H9 (cell line): Measurements from ENCODE around the gene NRG3. TPM values are rescaled to one million over a fixed set of nuclear protein-coding genes. Genes with fewer than 3 reads are reported as not detected.

Experiments used
- DNase-seq: peaks from one replicate; pipeline ENCODE4 v3.0.0-alpha.2; 2017
- H2AFZ ChIP-seq: one replicate; pipeline ENCODE4 v1.6.1; 2013; ENCODE audit warnings: mild to moderate bottlenecking, low read length, control low read depth, moderate library complexity
- H2AK5ac ChIP-seq: 2 replicates; pipeline ENCODE4 v1.6.1; 2013; ENCODE audit warnings: low read length, control low read depth, mixed read lengths; ENCODE audit not compliant: insufficient read length
- H2BK120ac ChIP-seq: one replicate; pipeline ENCODE4 v1.6.1; 2013; ENCODE audit warnings: low read depth, mild to moderate bottlenecking, low read length, control low read depth, inconsistent platforms; ENCODE audit not compliant: poor library complexity, severe bottlenecking
- H2BK12ac ChIP-seq: 2 replicates; pipeline ENCODE4 v1.6.1; 2013; ENCODE audit warnings: low read length, control low read depth, mixed read lengths, low read depth; ENCODE audit not compliant: insufficient read length
- H2BK15ac ChIP-seq: 2 replicates; pipeline ENCODE4 v1.6.1; 2013; ENCODE audit warnings: low read depth, low read length, control low read depth
- H2BK20ac ChIP-seq: one replicate; pipeline ENCODE4 v1.6.1; 2013; ENCODE audit warnings: low read depth, mild to moderate bottlenecking, low read length, control low read depth, inconsistent platforms; ENCODE audit not compliant: poor library complexity, severe bottlenecking
- H2BK5ac ChIP-seq: 2 replicates; pipeline ENCODE4 v1.6.1; 2013; ENCODE audit warnings: low read length, control low read depth, mixed read lengths; ENCODE audit not compliant: insufficient read length
- H3K14ac ChIP-seq: 2 replicates; pipeline ENCODE4 v1.6.1; 2013; ENCODE audit warnings: low read length, control low read depth; ENCODE audit not compliant: insufficient read depth
- H3K18ac ChIP-seq: 2 replicates; pipeline ENCODE4 v1.6.1; 2013; ENCODE audit warnings: low read depth, mild to moderate bottlenecking, mixed read lengths, low read length, control low read depth; ENCODE audit not compliant: insufficient read length
- H3K23ac ChIP-seq: 2 replicates; pipeline ENCODE4 v1.6.1; 2013; ENCODE audit warnings: low read length, control low read depth, mixed read lengths, low read depth; ENCODE audit not compliant: insufficient read length
- H3K23me2 ChIP-seq: 2 replicates; pipeline ENCODE4 v1.6.1; 2013; ENCODE audit warnings: low read depth, mild to moderate bottlenecking, mixed read lengths, low read length, control low read depth; ENCODE audit not compliant: insufficient read length, poor library complexity, severe bottlenecking
- H3K27ac ChIP-seq: 2 replicates; pipeline ENCODE4 v1.5.1; 2013; ENCODE audit warnings: low read length, control low read depth, mixed read lengths, low read depth; ENCODE audit not compliant: insufficient read length
- H3K27me3 ChIP-seq: 2 replicates; pipeline ENCODE4 v1.6.1; 2013; ENCODE audit warnings: low read length, control low read depth, inconsistent platforms; ENCODE audit not compliant: insufficient read depth
- H3K4ac ChIP-seq: 2 replicates; pipeline ENCODE4 v1.6.1; 2013; ENCODE audit warnings: low read depth, mild to moderate bottlenecking, control low read depth, inconsistent platforms, low read length, moderate library complexity
- H3K4me1 ChIP-seq: 2 replicates; pipeline ENCODE4 v1.6.1; 2013; ENCODE audit warnings: low read length, control low read depth, inconsistent platforms; ENCODE audit not compliant: insufficient read depth
- H3K4me2 ChIP-seq: 2 replicates; pipeline ENCODE4 v1.6.1; 2013; ENCODE audit warnings: low read length, control low read depth, mixed read lengths; ENCODE audit not compliant: insufficient read length, insufficient read depth
- H3K56ac ChIP-seq: 2 replicates; pipeline ENCODE4 v1.6.1; 2013; ENCODE audit warnings: low read depth, mild to moderate bottlenecking, mixed read lengths, low read length, control low read depth; ENCODE audit not compliant: insufficient read length
- H3K79me1 ChIP-seq: 2 replicates; pipeline ENCODE4 v1.6.1; 2013; ENCODE audit warnings: low read depth, mild to moderate bottlenecking, moderate library complexity, low read length, control low read depth, inconsistent platforms; ENCODE audit not compliant: insufficient read depth, poor library complexity, severe bottlenecking
- H3K79me2 ChIP-seq: 2 replicates; pipeline ENCODE4 v1.6.1; 2013; ENCODE audit warnings: low read length, control low read depth, inconsistent platforms; ENCODE audit not compliant: insufficient read depth
- H3K9ac ChIP-seq: 2 replicates; pipeline ENCODE4 v1.6.1; 2013; ENCODE audit warnings: low read length, control low read depth, mixed read lengths; ENCODE audit not compliant: insufficient read length; ENCODE audit errors: extremely low read depth
- H3K9me3 ChIP-seq: one replicate; pipeline ENCODE4 v1.6.1; 2013; ENCODE audit warnings: low read depth, low read length, inconsistent platforms; ENCODE audit not compliant: control insufficient read depth
- H3T11ph ChIP-seq: one replicate; pipeline ENCODE4 v1.6.1; 2013; ENCODE audit warnings: mild to moderate bottlenecking, low read length, control low read depth, inconsistent platforms
- H4K20me1 ChIP-seq: one replicate; pipeline ENCODE4 v1.6.1; 2013; ENCODE audit not compliant: control insufficient read depth, insufficient read length, insufficient read depth
- H4K5ac ChIP-seq: 2 replicates; pipeline ENCODE4 v1.6.1; 2013; ENCODE audit warnings: low read depth, mild to moderate bottlenecking, mixed read lengths, low read length, control low read depth; ENCODE audit not compliant: insufficient read length
- H4K8ac ChIP-seq: replicated peaks from 2 replicates; pipeline ENCODE4 v1.6.1; 2013; ENCODE audit warnings: low read length, control low read depth, mixed read lengths, low read depth; ENCODE audit not compliant: insufficient read length
- H4K91ac ChIP-seq: 2 replicates; pipeline ENCODE4 v1.6.1; 2013; ENCODE audit warnings: low read depth, mild to moderate bottlenecking, moderate library complexity, mixed read lengths, low read length, control low read depth; ENCODE audit not compliant: insufficient read length
- H3K27ac Mint-ChIP-seq, 3 experiments: 2 replicates in 2 of 3; 3 replicates in 1 of 3; pipeline ENCODE4 v1.8.0; 2020 to 2021; ENCODE audit warnings: mixed read lengths in 3 of 3, mild to moderate bottlenecking in 1 of 3, moderate library complexity in 1 of 3
- H3K27me3 Mint-ChIP-seq: 2 replicates; pipeline ENCODE4 v1.8.0; 2021; ENCODE audit warnings: low read depth, mild to moderate bottlenecking, moderate library complexity, mixed read lengths
- H3K36me3 Mint-ChIP-seq, 3 experiments: 2 replicates in 2 of 3; 3 replicates in 1 of 3; pipeline ENCODE4 v1.8.0; 2020 to 2021; ENCODE audit warnings: low read depth in 3 of 3, mixed read lengths in 3 of 3; ENCODE audit not compliant: insufficient read depth in 1 of 3
- H3K4me1 Mint-ChIP-seq, 2 experiments: 2 replicates each; pipeline ENCODE4 v1.8.0; 2020; ENCODE audit warnings: mixed read lengths in 2 of 2
- H3K4me3 Mint-ChIP-seq, 2 experiments: 2 replicates in 1 of 2; 3 replicates in 1 of 2; pipeline ENCODE4 v1.8.0; 2020 to 2021; ENCODE audit warnings: mild to moderate bottlenecking in 2 of 2, mixed read lengths in 2 of 2, moderate library complexity in 1 of 2
- H3K9me3 Mint-ChIP-seq, 2 experiments: 2 replicates in 1 of 2; 3 replicates in 1 of 2; pipeline ENCODE4 v1.8.0; 2020; ENCODE audit warnings: mild to moderate bottlenecking in 2 of 2, mixed read lengths in 2 of 2, moderate library complexity in 1 of 2
- WGBS: extraction: QIAGEN DNeasy Blood & Tissue Kit; methylation state at CpG from one replicate; pipeline ENCODE4 v1.1.7; 2013; ENCODE audit warnings: missing lambda C conversion rate, low lambda C conversion rate, mixed read lengths; ENCODE audit not compliant: insufficient read length; ENCODE audit errors: extremely low coverage; 5-methylcytosine and 5-hydroxymethylcytosine counted together
- total RNA-seq: library from RNA; stranded (reverse); gene quantifications from 2 replicates; pipeline ENCODE4 v1.2.1, GENCODE V29; 2021
- TF ChIP-seq, protein P1 (sequence below): fragments of 200-600 bp; sonication (generic); conservative IDR thresholded peaks from 3 replicates; pipeline ENCODE4 v1.8.0; 2021; ENCODE audit warnings: antibody characterized with exemption, mild to moderate bottlenecking

The NRG3 gene
- total RNA-seq, 1 experiment from 2014 or later = 1.6 TPM

DNA sequence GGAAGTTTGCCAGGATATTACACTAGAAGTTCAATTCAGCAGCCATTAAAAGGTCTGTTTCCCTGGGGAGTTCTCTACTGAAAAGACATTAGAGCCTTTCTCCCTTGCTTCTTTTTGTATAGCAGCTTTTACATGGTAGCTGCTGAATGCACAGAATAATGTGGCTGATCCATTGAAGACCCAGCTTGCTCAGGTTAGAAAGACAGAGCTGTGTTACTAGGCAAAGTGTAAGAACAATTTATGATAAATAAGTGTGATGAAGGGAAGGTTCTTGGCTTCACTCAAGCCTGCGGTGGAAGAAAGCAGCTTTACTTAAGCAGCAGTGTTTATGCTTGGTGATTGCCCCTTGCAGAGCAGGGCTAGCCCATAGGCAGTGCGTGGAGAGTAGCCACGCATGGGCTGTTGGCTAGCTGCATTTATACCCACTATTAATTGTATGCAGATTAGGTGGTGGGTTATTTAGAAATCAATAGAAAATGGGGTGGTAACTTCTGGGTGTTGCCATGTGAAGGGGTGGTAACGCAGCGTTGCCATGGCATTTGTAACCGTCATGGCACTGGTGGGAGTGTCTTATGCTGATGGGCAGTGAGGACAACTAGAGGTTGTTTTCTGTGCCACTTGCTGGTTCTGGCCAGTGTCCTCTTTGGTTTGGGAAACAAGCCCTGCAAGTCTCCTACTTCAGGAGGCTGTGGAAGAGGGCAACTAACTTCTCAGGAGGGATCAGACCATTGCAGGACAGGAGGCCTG lies 942.9 kb downstream of the NRG3 start:
- no peak overlapping the region for H3T11ph ChIP-seq
- no peak overlapping the region for H3K4ac ChIP-seq
- TF ChIP-seq, protein P1, sequence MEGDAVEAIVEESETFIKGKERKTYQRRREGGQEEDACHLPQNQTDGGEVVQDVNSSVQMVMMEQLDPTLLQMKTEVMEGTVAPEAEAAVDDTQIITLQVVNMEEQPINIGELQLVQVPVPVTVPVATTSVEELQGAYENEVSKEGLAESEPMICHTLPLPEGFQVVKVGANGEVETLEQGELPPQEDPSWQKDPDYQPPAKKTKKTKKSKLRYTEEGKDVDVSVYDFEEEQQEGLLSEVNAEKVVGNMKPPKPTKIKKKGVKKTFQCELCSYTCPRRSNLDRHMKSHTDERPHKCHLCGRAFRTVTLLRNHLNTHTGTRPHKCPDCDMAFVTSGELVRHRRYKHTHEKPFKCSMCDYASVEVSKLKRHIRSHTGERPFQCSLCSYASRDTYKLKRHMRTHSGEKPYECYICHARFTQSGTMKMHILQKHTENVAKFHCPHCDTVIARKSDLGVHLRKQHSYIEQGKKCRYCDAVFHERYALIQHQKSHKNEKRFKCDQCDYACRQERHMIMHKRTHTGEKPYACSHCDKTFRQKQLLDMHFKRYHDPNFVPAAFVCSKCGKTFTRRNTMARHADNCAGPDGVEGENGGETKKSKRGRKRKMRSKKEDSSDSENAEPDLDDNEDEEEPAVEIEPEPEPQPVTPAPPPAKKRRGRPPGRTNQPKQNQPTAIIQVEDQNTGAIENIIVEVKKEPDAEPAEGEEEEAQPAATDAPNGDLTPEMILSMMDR = no peak
- no peaks in the 10 kb centered on the region for H3K27me3 Mint-ChIP-seq
- H3K4me1 Mint-ChIP-seq = peaks cover 5 to 7% of the 10 kb centered on the region in 2 experiments
- peaks cover 0 to 3% (median 1%) of the 10 kb centered on the region in 3 experiments; a peak in 1 of 7 replicates for H3K36me3 Mint-ChIP-seq
- no peak overlapping the region for H2BK12ac ChIP-seq
- no peak overlapping the region for H2AK5ac ChIP-seq
- no peak overlapping the region for H2BK5ac ChIP-seq
- H3K4me2 ChIP-seq = no peak overlapping the region
- DNase-seq = no peak
- no peaks in the 10 kb centered on the region for H3K79me1 ChIP-seq
- no peak overlapping the region for H2BK20ac ChIP-seq
- WGBS = no CpG with 5 or more reads among the region's 6 CpGs
- H4K5ac ChIP-seq = no peak overlapping the region
- no peak overlapping the region for H4K91ac ChIP-seq
- H3K27ac ChIP-seq = no peak overlapping the region
- no peak overlapping the region for H4K8ac ChIP-seq
- no peaks in the 10 kb centered on the region for H3K27me3 ChIP-seq
- H3K14ac ChIP-seq = no peak overlapping the region
- no peak overlapping the region for H3K56ac ChIP-seq
- H3K18ac ChIP-seq = no peak overlapping the region
- no peak overlapping the region for H2BK15ac ChIP-seq
- no peak overlapping the region for H3K23ac ChIP-seq
- no peak overlapping the region for H3K27ac Mint-ChIP-seq
- H3K4me3 Mint-ChIP-seq = no peak overlapping the region
- H3K9ac ChIP-seq = no peak overlapping the region
- peaks cover 7% of the 10 kb centered on the region for H3K9me3 ChIP-seq
- H2BK120ac ChIP-seq = no peak overlapping the region
- no peaks in the 10 kb centered on the region for H3K23me2 ChIP-seq
- no peaks in the 10 kb centered on the region for H3K4me1 ChIP-seq
- H3K79me2 ChIP-seq = no peaks in the 10 kb centered on the region
- no peak overlapping the region for H2AFZ ChIP-seq
- no peaks in the 10 kb centered on the region for H4K20me1 ChIP-seq
- H3K9me3 Mint-ChIP-seq = no peaks in the 10 kb centered on the region; a peak in 1 of 5 replicates
